ENCODE results near the gene ARL8B.
A peak's percentile ranks its signal among the peaks of the same experiment; 100 is the strongest.
"Not testable (repeated sequence)": the region's sequence is repeated elsewhere in the genome, so short reads cannot be mapped to it uniquely, and the experiment has no call there.

The ARL8B gene

DNA sequence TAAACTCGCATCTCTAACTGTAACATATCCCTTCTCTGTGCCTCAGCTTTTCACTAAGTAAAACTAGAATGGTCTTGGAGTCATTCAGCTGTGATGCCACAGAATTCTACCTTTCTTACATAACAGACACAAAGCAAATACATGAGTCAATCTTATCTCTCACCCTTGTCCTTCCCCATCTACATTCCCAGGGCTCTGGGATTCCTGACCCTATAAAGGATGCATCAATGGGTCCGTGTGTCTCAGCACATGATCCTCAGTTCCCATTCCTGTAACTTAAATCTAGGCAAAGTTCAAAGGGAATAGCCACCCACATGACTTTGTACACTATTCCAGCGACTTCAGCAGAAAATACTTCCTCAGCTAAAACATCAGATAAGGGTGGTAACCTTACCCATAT is 11.8 kb upstream of the ARL8B start:
- POLR2A ChIA-PET (ENCODE audit: low non-redundant PET) = no interaction called here

DNA sequence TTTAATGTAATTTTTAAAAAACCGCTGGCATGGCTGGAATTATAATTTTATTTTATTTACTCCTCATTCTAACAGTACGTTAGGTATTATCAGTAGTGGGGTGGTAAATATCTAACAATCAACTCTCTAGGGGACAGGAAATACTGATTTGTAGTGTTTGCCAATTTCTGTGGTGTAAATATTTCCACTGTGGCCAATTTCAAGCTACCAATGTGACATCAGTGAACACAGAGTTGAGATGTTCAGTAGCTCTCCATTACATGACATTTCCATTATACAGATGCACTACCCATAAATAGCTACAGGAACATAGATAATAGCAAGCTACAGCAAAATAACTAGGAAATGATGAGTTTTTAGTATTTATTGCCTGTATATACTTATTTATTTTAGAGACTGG is 10.0 kb upstream of the ARL8B start:
- no peak overlapping the region for H3K27ac ChIP-seq
- ChIA-PET POLR2A (ENCODE audit: low non-redundant PET) (no interaction called here), CTCF (no interaction called here)
- DNase-seq (ENCODE audit: low spot score) = no peak
- TF ChIP-seq, protein P1, sequence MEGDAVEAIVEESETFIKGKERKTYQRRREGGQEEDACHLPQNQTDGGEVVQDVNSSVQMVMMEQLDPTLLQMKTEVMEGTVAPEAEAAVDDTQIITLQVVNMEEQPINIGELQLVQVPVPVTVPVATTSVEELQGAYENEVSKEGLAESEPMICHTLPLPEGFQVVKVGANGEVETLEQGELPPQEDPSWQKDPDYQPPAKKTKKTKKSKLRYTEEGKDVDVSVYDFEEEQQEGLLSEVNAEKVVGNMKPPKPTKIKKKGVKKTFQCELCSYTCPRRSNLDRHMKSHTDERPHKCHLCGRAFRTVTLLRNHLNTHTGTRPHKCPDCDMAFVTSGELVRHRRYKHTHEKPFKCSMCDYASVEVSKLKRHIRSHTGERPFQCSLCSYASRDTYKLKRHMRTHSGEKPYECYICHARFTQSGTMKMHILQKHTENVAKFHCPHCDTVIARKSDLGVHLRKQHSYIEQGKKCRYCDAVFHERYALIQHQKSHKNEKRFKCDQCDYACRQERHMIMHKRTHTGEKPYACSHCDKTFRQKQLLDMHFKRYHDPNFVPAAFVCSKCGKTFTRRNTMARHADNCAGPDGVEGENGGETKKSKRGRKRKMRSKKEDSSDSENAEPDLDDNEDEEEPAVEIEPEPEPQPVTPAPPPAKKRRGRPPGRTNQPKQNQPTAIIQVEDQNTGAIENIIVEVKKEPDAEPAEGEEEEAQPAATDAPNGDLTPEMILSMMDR (conservative IDR thresholded peaks at IDR 0.05; ENCODE audit: low read depth) = no peak

More for the DNA sequence above, 11.8 kb upstream of the ARL8B start:
- DNase-seq (ENCODE audit: low spot score) = no peak
- H3K27ac ChIP-seq = no peak overlapping the region
- CTCF ChIA-PET = interaction anchor here (0.6 to 0.7 kb wide), 2 partner anchors 16 to 53 kb away, joined by 3 to 5 read pairs; no protein-coding TSS in a partner anchor
- TF ChIP-seq, protein P1 (conservative IDR thresholded peaks at IDR 0.05; ENCODE audit: low read depth) = no peak

DNA sequence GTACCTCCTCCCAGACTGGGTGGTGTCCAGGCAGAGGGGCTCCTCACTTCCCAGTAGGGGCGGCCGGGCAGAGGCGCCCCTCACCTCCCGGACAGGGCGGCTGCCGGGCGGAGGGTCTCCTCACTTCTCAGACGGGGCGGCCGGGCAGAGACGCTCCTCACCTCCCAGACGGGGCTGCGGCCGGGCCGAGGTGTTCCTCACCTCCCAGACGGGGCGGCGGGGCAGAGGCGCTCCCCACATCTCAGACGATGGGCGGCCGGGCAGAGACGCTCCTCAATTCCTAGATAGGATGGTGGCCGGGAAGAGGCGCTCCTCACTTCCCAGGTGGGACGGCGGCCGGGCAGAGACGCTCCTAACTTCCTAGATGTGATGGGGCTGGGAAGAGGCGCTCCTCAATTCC is 8.4 kb upstream of the ARL8B start:
- POLR2A ChIA-PET (ENCODE audit: low non-redundant PET); H3K27ac ChIP-seq; CTCF ChIA-PET; DNase-seq (ENCODE audit: low spot score): not testable (repeated sequence)

DNA sequence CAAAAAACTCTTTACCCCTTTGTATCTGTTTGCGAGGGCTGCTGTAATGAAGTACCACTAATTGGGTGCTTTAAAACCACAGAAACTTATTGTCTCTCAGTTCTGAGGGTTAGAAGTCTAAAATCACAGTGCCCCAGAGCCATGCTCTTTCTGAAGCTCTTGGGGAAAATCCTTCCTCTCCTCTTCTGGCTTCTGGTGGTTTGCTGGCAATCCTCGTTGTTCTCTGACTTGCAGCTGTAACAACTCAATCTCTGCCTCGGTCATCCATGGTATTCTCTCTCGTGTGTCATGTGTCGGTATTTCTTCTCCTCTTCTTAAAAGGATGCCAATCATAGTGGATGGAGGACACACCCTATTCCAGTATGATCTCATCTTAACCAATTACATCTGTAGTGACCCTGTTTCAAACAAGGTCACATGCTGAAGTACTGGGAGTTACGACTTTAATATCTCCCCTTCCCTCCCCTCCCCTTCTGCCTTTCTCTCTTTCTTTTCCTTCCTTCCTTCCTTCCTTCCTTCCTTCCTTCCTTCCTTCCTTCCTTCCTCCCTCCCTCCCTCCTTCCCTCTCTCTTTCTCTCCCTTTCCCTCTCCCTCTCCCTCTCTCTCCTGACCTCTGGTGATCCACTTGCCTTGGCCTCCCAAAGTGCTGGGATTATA is 6.5 kb upstream of the ARL8B start:
- no peak for DNase-seq (ENCODE audit: low spot score)
- POLR2A ChIA-PET (ENCODE audit: low non-redundant PET) = no interaction called here
- CTCF ChIA-PET = interaction anchor here (0.6 kb wide), 1 partner anchor 829 kb away, joined by 4 read pairs; no protein-coding TSS in a partner anchor
- TF ChIP-seq, protein P1 (conservative IDR thresholded peaks at IDR 0.05; ENCODE audit: low read depth) = no peak
- no peak overlapping the region for H3K27ac ChIP-seq

DNA sequence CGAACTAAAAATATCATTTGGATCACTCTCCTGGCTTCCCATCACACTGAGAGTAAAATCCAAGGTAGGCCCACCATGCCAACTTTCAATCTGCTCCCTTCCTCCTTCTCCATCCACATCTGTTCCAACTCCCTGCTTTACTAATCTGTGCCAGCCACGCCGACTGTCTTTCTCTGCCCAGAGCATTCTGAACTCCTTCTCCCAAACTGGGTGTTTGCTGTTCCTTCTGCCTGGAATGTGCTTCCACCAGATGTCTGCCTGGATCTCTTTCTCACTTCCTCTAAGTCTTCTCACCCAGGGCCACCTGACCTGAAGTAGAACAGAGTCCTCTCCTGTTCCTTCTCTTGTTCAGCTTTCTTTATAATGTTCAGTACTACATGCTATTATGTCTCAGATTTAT is 5.6 kb upstream of the ARL8B start:
- TF ChIP-seq, protein P1 (conservative IDR thresholded peaks at IDR 0.05; ENCODE audit: low read depth) = no peak
- POLR2A ChIA-PET (ENCODE audit: low non-redundant PET) = no interaction called here
- H3K27ac ChIP-seq = peak overlapping the region; percentile 11; the same call in 1 of the 2 replicates
- CTCF ChIA-PET = no interaction called here
- no peak for DNase-seq (ENCODE audit: low spot score)

DNA sequence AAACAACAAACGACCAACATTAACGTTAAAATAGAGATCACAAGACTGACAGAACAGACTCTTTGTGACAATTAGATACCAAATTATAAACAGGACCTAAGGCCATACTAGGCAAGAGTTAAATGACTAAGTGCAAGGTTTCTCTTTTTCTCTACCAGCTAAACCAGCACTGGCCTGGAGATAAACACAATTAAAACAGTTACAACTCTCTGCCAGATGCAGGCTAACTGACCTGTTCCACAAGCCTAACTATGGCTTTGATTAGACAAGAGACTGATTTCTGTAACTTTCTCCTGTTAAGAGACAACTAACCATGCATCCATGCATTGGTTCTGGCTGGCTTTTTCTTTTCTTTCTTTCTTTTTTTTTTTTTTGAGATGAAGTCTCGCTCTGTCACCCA is 1.6 kb upstream of the ARL8B start:
- POLR2A ChIA-PET (ENCODE audit: low non-redundant PET) = no interaction called here
- CTCF ChIA-PET = no interaction called here
- DNase-seq (ENCODE audit: low spot score) = no peak
- TF ChIP-seq, protein P1 (conservative IDR thresholded peaks at IDR 0.05; ENCODE audit: low read depth) = no peak
- H3K27ac ChIP-seq = no peak overlapping the region
